Measurements from ENCODE around the gene ATP8A1. TPM values are rescaled to one million over a fixed set of nuclear protein-coding genes. Genes with fewer than 3 reads are reported as not detected.

The ATP8A1 gene
- total and polyA plus RNA-seq, 10 donors = 14.4 to 87.0 (median 42.1) TPM

- Histone ChIP-seq H3K27me3 (replicated peaks in 1 of 7) (no peaks in the 10 kb centered on the region), H3K9me3 (no peaks in the 10 kb centered on the region), H3K36me3 (no peaks in the 10 kb centered on the region), H3K27ac (peak overlapping the region in 4 of 8 donors; percentile 17 to 70 (median 53)), H3K4me3 (no peak overlapping the region), H3K4me1 (peaks cover 0 to 31% (median 5%) of the 10 kb centered on the region in 6 donors)
- WGBS, 5 donors = 46 to 72% (median 61%) methylated on average over 2 of the region's 2 CpGs
- TF ChIP-seq, protein P1, sequence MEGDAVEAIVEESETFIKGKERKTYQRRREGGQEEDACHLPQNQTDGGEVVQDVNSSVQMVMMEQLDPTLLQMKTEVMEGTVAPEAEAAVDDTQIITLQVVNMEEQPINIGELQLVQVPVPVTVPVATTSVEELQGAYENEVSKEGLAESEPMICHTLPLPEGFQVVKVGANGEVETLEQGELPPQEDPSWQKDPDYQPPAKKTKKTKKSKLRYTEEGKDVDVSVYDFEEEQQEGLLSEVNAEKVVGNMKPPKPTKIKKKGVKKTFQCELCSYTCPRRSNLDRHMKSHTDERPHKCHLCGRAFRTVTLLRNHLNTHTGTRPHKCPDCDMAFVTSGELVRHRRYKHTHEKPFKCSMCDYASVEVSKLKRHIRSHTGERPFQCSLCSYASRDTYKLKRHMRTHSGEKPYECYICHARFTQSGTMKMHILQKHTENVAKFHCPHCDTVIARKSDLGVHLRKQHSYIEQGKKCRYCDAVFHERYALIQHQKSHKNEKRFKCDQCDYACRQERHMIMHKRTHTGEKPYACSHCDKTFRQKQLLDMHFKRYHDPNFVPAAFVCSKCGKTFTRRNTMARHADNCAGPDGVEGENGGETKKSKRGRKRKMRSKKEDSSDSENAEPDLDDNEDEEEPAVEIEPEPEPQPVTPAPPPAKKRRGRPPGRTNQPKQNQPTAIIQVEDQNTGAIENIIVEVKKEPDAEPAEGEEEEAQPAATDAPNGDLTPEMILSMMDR (IDR thresholded peaks at IDR 0.05 in 8 of 11, conservative IDR thresholded peaks at IDR 0.05 in 3 of 11) = no peak
- TF ChIP-seq POLR2AphosphoS5 (IDR thresholded peaks at IDR 0.05) = no peak
- no peak for TF ChIP-seq POLR2A (IDR thresholded peaks at IDR 0.05)
- intact Hi-C loops (cut with DNase I; ENCODE audit: low total_unique reads) = no loop called here
- no peak for DNase-seq
These were observed 16.1 kb upstream of the ATP8A1 start for GRCh38 chr4:42673082-42673425.

- Histone ChIP-seq H3K36me3 (no peaks in the 10 kb centered on the region), H3K4me1 (peaks cover 0 to 28% (median 5%) of the 10 kb centered on the region in 6 donors), H3K4me3 (no peak overlapping the region), H3K27me3 (replicated peaks in 1 of 7) (no peaks in the 10 kb centered on the region), H3K9me3 (no peaks in the 10 kb centered on the region), H3K27ac (peak overlapping the region in 4 of 8 donors; percentile 17 to 70 (median 53))
- intact Hi-C loops (cut with DNase I; ENCODE audit: low total_unique reads) = no loop called here
- WGBS, 5 donors = 70 to 77% (median 72%) methylated on average over 2 of the region's 2 CpGs
- DNase-seq = no peak
- TF ChIP-seq POLR2A (IDR thresholded peaks at IDR 0.05) (no peak), POLR2AphosphoS5 (IDR thresholded peaks at IDR 0.05) (no peak)
- TF ChIP-seq, protein P1 (IDR thresholded peaks at IDR 0.05 in 8 of 11, conservative IDR thresholded peaks at IDR 0.05 in 3 of 11) = no peak
These were observed 15.6 kb upstream of the ATP8A1 start for GRCh38 chr4:42672359-42673081.

DNA sequence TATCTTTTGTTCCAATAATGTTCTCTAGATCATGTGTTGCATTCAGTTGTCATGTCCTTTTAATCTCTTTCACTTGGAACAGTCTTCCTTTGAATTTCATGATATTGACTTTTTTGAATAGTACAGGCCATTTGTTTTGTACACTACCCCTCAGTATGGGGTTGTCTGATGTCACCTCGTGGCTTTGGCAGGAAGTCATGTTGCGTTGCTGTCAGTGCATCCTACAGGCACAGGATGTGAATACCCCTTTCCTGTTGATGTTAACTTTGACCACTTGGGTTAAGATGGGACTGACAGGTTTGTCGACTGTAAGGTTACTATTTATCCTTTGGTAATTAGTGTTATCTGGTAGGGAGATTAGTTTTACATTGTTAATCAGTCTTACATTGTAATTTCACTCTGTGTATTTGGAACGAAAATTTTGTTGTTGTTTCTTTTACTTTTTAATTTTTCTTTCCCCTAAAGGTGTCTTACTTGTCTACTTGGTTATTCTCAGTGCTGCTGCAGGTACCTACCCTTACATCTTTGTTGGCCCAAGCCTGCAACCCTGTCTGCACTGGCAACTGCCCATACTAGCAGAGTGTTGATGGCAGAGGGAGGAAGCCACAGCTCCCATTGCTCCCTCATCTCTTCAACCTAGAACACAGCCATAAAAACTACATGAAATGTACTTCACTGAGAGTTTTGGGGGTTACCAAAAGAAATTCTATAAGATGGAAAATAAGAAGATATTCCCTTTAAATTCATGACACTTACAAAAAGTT, 14.7 kb upstream of the ATP8A1 start:
- DNase-seq = no peak
- TF ChIP-seq POLR2AphosphoS5 (IDR thresholded peaks at IDR 0.05) (peak in 1 of 3 donors; percentile 61), POLR2A (IDR thresholded peaks at IDR 0.05) (no peak)
- TF ChIP-seq, protein P1 (IDR thresholded peaks at IDR 0.05 in 8 of 11, conservative IDR thresholded peaks at IDR 0.05 in 3 of 11) = peak in 1 of 11 experiments; percentile 11
- Histone ChIP-seq H3K9me3 (no peaks in the 10 kb centered on the region), H3K27ac (peak overlapping the region in 5 of 8 donors; percentile 4 to 70 (median 44)), H3K4me1 (peaks cover 0 to 28% (median 5%) of the 10 kb centered on the region in 6 donors), H3K4me3 (no peak overlapping the region), H3K36me3 (no peaks in the 10 kb centered on the region), H3K27me3 (replicated peaks in 1 of 7) (no peaks in the 10 kb centered on the region)
- WGBS, 5 donors = 11 to 31% (median 20%) methylated on average over 4 of the region's 4 CpGs
- intact Hi-C loops (cut with DNase I; ENCODE audit: low total_unique reads) = no loop called here

GRCh38 chr4:42658261-42658660, 1.4 kb upstream of the ATP8A1 start:
- TF ChIP-seq POLR2AphosphoS5 (IDR thresholded peaks at IDR 0.05) = no peak
- TF ChIP-seq, protein P1 (IDR thresholded peaks at IDR 0.05 in 8 of 11, conservative IDR thresholded peaks at IDR 0.05 in 3 of 11) = no peak
- TF ChIP-seq POLR2A (IDR thresholded peaks at IDR 0.05) = no peak
- Histone ChIP-seq H3K9me3 (no peaks in the 10 kb centered on the region), H3K4me3 (peak overlapping the region in 3 of 8 donors; percentile 87 to 99 (median 96)), H3K27ac (peak overlapping the region; percentile 86 to 96 (median 91)), H3K4me1 (peaks cover 30 to 43% (median 36%) of the 10 kb centered on the region in 6 donors), H3K36me3 (no peaks in the 10 kb centered on the region), H3K27me3 (replicated peaks in 1 of 7) (no peaks in the 10 kb centered on the region)
- 27 to 43% (median 37%) methylated on average over 2 of the region's 2 CpGs for WGBS, 5 donors
- DNase-seq = no peak
- intact Hi-C loops (cut with DNase I; ENCODE audit: low total_unique reads) = no loop called here
